ENCODE measurements around the gene C10orf90. TPM values are rescaled to one million over a fixed set of nuclear protein-coding genes. Genes with fewer than 3 reads are reported as not detected.

C10orf90 gene
- total and polyA plus RNA-seq, 2 donors (not counting 3 experiments of a cell fraction or from before 2014, with no cell fraction given): not detected

GRCh38 chr10:126580873-126581647, 89.4 kb downstream of the C10orf90 start:
- TF ChIP-seq EZH2 (IDR thresholded peaks at IDR 0.05; ENCODE audit: borderline replicate concordance, low read depth, low read length, severe bottlenecking): no peak
- no peak for TF ChIP-seq POLR2AphosphoS5 (IDR thresholded peaks at IDR 0.05; ENCODE audit: insufficient read depth, low read depth, low read length)
- TF ChIP-seq MYC (IDR thresholded peaks at IDR 0.05; ENCODE audit: low read depth, low read length): no peak
- TF ChIP-seq JUN (IDR thresholded peaks at IDR 0.05; ENCODE audit: borderline replicate concordance, insufficient read depth, insufficient read length, low read depth): no peak
- TF ChIP-seq, protein P1, sequence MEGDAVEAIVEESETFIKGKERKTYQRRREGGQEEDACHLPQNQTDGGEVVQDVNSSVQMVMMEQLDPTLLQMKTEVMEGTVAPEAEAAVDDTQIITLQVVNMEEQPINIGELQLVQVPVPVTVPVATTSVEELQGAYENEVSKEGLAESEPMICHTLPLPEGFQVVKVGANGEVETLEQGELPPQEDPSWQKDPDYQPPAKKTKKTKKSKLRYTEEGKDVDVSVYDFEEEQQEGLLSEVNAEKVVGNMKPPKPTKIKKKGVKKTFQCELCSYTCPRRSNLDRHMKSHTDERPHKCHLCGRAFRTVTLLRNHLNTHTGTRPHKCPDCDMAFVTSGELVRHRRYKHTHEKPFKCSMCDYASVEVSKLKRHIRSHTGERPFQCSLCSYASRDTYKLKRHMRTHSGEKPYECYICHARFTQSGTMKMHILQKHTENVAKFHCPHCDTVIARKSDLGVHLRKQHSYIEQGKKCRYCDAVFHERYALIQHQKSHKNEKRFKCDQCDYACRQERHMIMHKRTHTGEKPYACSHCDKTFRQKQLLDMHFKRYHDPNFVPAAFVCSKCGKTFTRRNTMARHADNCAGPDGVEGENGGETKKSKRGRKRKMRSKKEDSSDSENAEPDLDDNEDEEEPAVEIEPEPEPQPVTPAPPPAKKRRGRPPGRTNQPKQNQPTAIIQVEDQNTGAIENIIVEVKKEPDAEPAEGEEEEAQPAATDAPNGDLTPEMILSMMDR (IDR thresholded peaks at IDR 0.05; ENCODE audit: extremely low read depth in 1 of 2, insufficient read depth in 1 of 2, low read depth in 1 of 2, low read length in 2 of 2): no peak
- TF ChIP-seq GATA2 (IDR thresholded peaks at IDR 0.05; ENCODE audit: insufficient read depth, insufficient read length, low read depth, low read length): no peak
- TF ChIP-seq FOS (IDR thresholded peaks at IDR 0.05; ENCODE audit: borderline replicate concordance, insufficient read depth, low read length): no peak
- no peak for TF ChIP-seq MAX (IDR thresholded peaks at IDR 0.05; ENCODE audit: insufficient read depth, insufficient read length)
- no peak for TF ChIP-seq POLR2A (IDR thresholded peaks at IDR 0.05; ENCODE audit: low read depth, low read length)
- no peak for DNase-seq (ENCODE audit: low read depth, low spot score)
- Histone ChIP-seq H3K27ac (ENCODE audit: insufficient read depth, low read depth, low read length) (no peak overlapping the region), H2AFZ (ENCODE audit: low read depth, low read length) (no peak overlapping the region), H3K4me1 (ENCODE audit: control insufficient read depth, extremely low read depth, insufficient read depth, low read length) (no peaks in the 10 kb centered on the region), H3K36me3 (ENCODE audit: control insufficient read depth in 2 of 2, extremely low read depth in 1 of 2, insufficient read depth in 2 of 2, low read length in 2 of 2) (no peaks in the 10 kb centered on the region), H4K20me1 (replicated peaks; ENCODE audit: control insufficient read depth, extremely low read depth, insufficient read depth, low read length) (no peaks in the 10 kb centered on the region), H3K9me1 (replicated peaks; ENCODE audit: control insufficient read depth, extremely low read depth, insufficient read depth, low read length) (no peaks in the 10 kb centered on the region), H3K4me3 (replicated peaks in 1 of 3; ENCODE audit: insufficient read depth in 1 of 3, low read depth in 1 of 3, low read length in 3 of 3) (no peak overlapping the region), H3K79me2 (ENCODE audit: control insufficient read depth, insufficient read depth, low read length) (no peaks in the 10 kb centered on the region), H3K9me3 (replicated peaks; ENCODE audit: control insufficient read depth, insufficient read depth, low read length) (no peaks in the 10 kb centered on the region), H3K27me3 (ENCODE audit: control insufficient read depth in 2 of 2, insufficient read depth in 2 of 2, low read length in 2 of 2) (no peaks in the 10 kb centered on the region), H3K4me2 (ENCODE audit: insufficient read depth, low read length) (no peak overlapping the region), H3K9ac (replicated peaks; ENCODE audit: extremely low read depth, insufficient read depth, low read length) (no peak overlapping the region)
- POLR2A ChIA-PET: no interaction called here
- intact Hi-C loops (cut with micrococcal nuclease) (no loop called here), dilution Hi-C loops (cut with MboI; ENCODE audit: extremely low pct_ligation_motif_present, low sequenced_read_pairs) (no loop called here)
- no TSS peak for BruUV-seq (replicated peaks)
- FAIRE-seq: no peak
- CTCF ChIA-PET: no interaction called here
